OCI-LY3 (cell line): ENCODE results near the gene SPSB4.

Experiments used
- H2AFZ ChIP-seq: fragments of 200-600, 300-600 bp; shearing (Covaris generic); 2 replicates; pipeline ENCODE4 v1.6.0; 2014; ENCODE audit warnings: antibody characterized with exemption, low read depth, low read length
- H3K27ac ChIP-seq: fragments of 200-600, 300-600 bp; sonication (generic); 2 replicates; pipeline ENCODE4 v1.5.1; 2014; ENCODE audit warnings: mild to moderate bottlenecking, low read length, moderate library complexity, mixed read lengths
- H3K27me3 ChIP-seq: fragments of 200-600, 300-600 bp; sonication (generic); 2 replicates; pipeline ENCODE4 v1.6.1; 2014; ENCODE audit warnings: low read depth, low read length, mixed read lengths
- H3K36me3 ChIP-seq: fragments of 200-600, 300-600 bp; sonication (generic); replicated peaks from 2 replicates; pipeline ENCODE3; 2014; ENCODE audit warnings: low read depth, low read length, mixed read lengths
- H3K4me1 ChIP-seq: fragments of 300-600, 200-600 bp; sonication (generic); 2 replicates; pipeline ENCODE4 v1.6.1; 2014; ENCODE audit warnings: low read length, mixed read lengths
- H3K4me2 ChIP-seq: fragments of 200-600, 300-600 bp; sonication (generic); 2 replicates; pipeline ENCODE4 v1.6.1; 2014; ENCODE audit warnings: low read length, mixed read lengths
- H3K4me3 ChIP-seq: fragments of 300-600, 200-600 bp; sonication (generic); 2 replicates; pipeline ENCODE4 v1.5.1; 2014; ENCODE audit warnings: antibody characterized with exemption, mild to moderate bottlenecking, low read length, moderate library complexity
- H3K79me2 ChIP-seq: fragments of 300-600, 200-600 bp; shearing (Covaris generic); 2 replicates; pipeline ENCODE4 v1.6.1; 2014; ENCODE audit warnings: mild to moderate bottlenecking, low read length, mixed read lengths
- H3K9ac ChIP-seq: fragments of 300-600, 200-600 bp; shearing (Covaris generic); 2 replicates; pipeline ENCODE4 v1.6.0; 2014; ENCODE audit warnings: mild to moderate bottlenecking, low read length, moderate library complexity
- H3K9me3 ChIP-seq: fragments of 200-600, 300-600 bp; shearing (Covaris generic); 2 replicates; pipeline ENCODE4 v1.6.1; 2014; ENCODE audit warnings: low read length, mixed read lengths; ENCODE audit not compliant: insufficient read depth
- H4K20me1 ChIP-seq: fragments of 200-600, 300-600 bp; sonication (generic); 2 replicates; pipeline ENCODE4 v1.6.1; 2016; ENCODE audit warnings: low read length, mixed read lengths; ENCODE audit not compliant: insufficient read depth
- CTCF ChIP-seq: fragments of 200-600, 300-600 bp; sonication (generic); IDR thresholded peaks from 2 replicates; pipeline ENCODE4 v1.5.1; 2014; ENCODE audit warnings: antibody characterized with exemption, low read length, low read depth
- EZH2phosphoT487 ChIP-seq: fragments of 200-600 bp; shearing (Covaris generic); IDR thresholded peaks from 2 replicates; pipeline ENCODE4 v1.6.1; 2018; ENCODE audit warnings: antibody characterized with exemption, mixed run types, low read depth

The SPSB4 gene

GRCh38 chr3:141057946-141058800 lies 7.0 kb downstream of the SPSB4 start:
- H2AFZ ChIP-seq: no peak overlapping the region
- H3K9me3 ChIP-seq: no peaks in the 10 kb centered on the region
- no peak overlapping the region for H3K9ac ChIP-seq
- no peaks in the 10 kb centered on the region for H3K4me1 ChIP-seq
- H3K27me3 ChIP-seq: no peaks in the 10 kb centered on the region
- TF ChIP-seq EZH2phosphoT487: no peak
- no peak for TF ChIP-seq CTCF
- H3K4me2 ChIP-seq: no peak overlapping the region
- H4K20me1 ChIP-seq: no peaks in the 10 kb centered on the region
- no peak overlapping the region for H3K27ac ChIP-seq
- H3K79me2 ChIP-seq: no peaks in the 10 kb centered on the region
- no peaks in the 10 kb centered on the region for H3K36me3 ChIP-seq
- H3K4me3 ChIP-seq: no peak overlapping the region

GRCh38 chr3:141058996-141059395 lies 7.8 kb downstream of the SPSB4 start:
- no peak overlapping the region for H3K27ac ChIP-seq
- peaks cover 2% of the 10 kb centered on the region; the same call in 1 of the 2 replicates for H3K27me3 ChIP-seq
- no peaks in the 10 kb centered on the region for H3K4me1 ChIP-seq
- H4K20me1 ChIP-seq: no peaks in the 10 kb centered on the region
- no peak overlapping the region for H2AFZ ChIP-seq
- H3K4me3 ChIP-seq: no peak overlapping the region
- TF ChIP-seq CTCF (no peak), EZH2phosphoT487 (no peak)
- H3K9me3 ChIP-seq: no peaks in the 10 kb centered on the region
- no peaks in the 10 kb centered on the region for H3K36me3 ChIP-seq
- no peak overlapping the region for H3K9ac ChIP-seq
- H3K79me2 ChIP-seq: no peaks in the 10 kb centered on the region
- no peak overlapping the region for H3K4me2 ChIP-seq

GRCh38 chr3:141059816-141060215 lies 8.7 kb downstream of the SPSB4 start:
- peaks cover 7% of the 10 kb centered on the region; the same call in 1 of the 2 replicates for H3K27me3 ChIP-seq
- H3K4me1 ChIP-seq: no peaks in the 10 kb centered on the region
- H2AFZ ChIP-seq: no peak overlapping the region
- H3K9me3 ChIP-seq: no peaks in the 10 kb centered on the region
- no peak overlapping the region for H3K9ac ChIP-seq
- H3K79me2 ChIP-seq: no peaks in the 10 kb centered on the region
- no peaks in the 10 kb centered on the region for H4K20me1 ChIP-seq
- H3K36me3 ChIP-seq: no peaks in the 10 kb centered on the region
- no peak overlapping the region for H3K4me2 ChIP-seq
- no peak overlapping the region for H3K27ac ChIP-seq
- no peak overlapping the region for H3K4me3 ChIP-seq
- no peak for TF ChIP-seq EZH2phosphoT487
- TF ChIP-seq CTCF: no peak

- H3K27me3 ChIP-seq: peaks cover 7% of the 10 kb centered on the region; the same call in 1 of the 2 replicates
- no peak overlapping the region for H2AFZ ChIP-seq
- no peaks in the 10 kb centered on the region for H3K9me3 ChIP-seq
- no peak overlapping the region for H3K4me3 ChIP-seq
- no peaks in the 10 kb centered on the region for H3K36me3 ChIP-seq
- H3K9ac ChIP-seq: no peak overlapping the region
- no peak overlapping the region for H3K27ac ChIP-seq
- H4K20me1 ChIP-seq: no peaks in the 10 kb centered on the region
- no peaks in the 10 kb centered on the region for H3K4me1 ChIP-seq
- H3K4me2 ChIP-seq: no peak overlapping the region
- no peaks in the 10 kb centered on the region for H3K79me2 ChIP-seq
- TF ChIP-seq CTCF (no peak), EZH2phosphoT487 (no peak)
Observed at GRCh38 chr3:141060327-141060726, 9.2 kb downstream of the SPSB4 start.
